ENCODE results near the gene CFAP299.

DNA sequence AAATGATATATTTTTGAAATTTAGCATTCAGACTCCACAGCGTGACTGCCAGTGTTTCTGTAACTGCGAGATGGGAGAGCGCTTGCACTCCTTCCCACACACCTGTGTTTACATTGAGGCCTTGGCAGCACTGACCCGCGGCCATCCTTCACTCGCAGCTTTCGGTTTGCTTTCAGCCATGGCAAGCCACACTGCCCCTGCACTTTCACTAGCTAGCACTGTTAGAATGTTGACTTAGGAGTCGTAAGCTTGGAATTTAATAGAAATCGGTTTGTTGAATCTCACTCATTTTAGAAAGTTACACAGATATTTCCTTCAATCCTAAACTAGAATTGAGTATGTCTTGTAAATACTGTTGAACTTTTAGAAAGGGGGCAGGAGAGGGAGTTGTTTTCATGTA, 136.2 kb downstream of the CFAP299 start:
- TF ChIP-seq CTCF (IDR thresholded peaks at IDR 0.05) (no peak), POLR2AphosphoS5 (IDR thresholded peaks at IDR 0.05) (no peak)

Measured in esophagus muscularis mucosa (tissue), 3 donors.